Measurements from ENCODE around the gene DPM1.

Gene DPM1

DNA sequence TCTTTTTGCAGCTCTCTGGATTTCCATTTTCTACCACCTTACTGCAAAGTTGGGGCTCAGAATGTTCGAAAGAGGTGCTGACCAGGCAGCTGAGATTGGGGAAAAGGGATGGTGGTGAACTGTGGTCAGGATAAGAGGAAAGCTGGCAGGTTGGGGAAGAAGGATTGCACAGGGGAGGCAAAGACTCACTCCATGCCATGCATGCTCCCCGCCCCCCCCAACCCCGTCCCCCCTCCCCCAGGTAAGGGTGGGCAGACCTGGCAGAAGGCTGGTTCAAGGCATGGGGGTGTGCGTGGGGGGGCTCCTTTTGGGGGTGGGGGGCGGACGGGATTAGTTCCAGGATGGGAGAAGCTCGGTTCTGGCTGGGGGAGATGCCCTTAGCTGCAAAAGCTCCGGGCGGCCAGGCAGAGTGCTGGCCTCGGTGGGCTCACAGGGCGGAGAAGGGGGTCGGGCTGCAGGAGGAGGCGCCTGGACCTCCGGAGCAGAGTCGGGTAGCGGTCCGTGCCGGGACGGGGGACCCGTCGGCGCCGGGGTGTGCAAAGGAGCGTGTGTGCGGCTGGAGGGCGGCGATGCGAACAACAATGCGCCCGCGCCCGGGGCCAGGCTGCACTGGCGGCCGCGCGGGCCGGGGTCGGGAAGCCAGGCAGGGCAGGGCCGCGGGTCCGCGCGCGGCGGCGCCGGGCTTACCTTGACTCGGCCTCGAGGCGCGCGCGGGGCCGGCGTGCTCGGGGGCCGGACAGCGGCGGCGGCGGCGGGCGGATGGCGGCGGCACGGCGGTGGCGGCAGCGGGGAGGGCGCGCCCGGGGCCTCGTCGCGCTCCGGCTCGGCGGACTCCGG, 28.0 kb downstream of the DPM1 start:
- peak; percentile 45 for DNase-seq (ENCODE audit: low spot score)

DNA sequence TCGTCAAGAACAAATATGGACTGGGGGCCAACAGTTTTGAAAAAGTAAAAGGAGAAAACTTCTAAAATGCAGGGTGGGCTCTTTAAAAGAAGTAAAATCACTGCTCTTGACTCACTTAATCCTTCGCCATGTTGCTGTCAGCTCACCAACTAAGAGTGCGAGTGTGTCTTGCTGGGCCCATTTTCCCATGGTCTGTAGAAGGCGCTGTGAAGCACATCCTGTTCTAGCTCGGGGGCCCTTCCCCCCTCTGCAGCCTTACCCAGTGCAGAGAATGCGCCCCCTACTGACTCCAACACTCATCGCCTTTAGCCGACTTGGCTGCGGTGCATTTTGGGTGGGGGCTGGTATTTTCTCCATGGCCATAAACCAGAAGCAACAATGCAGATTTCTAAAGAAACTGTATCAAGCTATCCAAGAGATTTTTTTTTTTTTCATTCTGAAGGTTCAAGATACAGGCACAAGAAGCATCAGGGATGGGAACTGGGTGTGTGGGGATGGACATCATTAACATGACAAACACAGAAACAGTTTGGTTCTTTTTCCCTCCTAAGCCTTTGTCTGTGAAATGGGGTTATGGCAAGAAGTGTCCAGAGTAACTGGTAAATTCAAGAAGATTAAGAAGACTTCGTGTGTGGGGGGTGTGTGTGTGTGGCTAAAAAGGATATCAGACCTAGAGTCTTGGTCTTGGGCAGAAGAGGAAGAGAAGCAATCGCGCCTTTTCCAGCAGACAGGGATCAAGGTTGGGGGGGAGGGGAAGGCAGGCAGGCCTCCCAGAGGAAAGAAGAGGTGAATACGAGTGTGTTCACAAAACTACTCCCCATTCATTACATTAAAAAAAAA, 28.8 kb downstream of the DPM1 start:
- peak; percentile 88 for DNase-seq (ENCODE audit: low spot score)

DNA sequence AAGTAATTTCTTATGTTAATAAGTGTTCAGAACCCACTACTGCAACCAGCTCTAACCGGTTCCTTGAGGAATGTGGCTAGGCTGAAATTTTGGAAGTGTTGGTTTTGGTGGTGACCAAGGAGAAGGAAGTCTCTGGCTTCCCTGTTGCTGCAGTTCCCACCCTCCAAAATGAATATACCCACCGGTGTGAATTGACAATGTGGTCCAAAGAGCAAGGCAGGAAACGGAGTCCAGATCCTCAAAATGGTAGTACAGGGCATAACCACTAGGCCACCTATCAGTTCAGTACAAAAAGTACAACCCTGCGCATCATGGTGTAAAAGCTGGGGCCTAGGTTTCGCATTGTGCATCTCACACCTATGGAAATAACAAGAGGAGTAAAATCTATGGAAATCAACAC, 29.9 kb downstream of the DPM1 start:
- no peak for DNase-seq (ENCODE audit: low spot score)

DNA sequence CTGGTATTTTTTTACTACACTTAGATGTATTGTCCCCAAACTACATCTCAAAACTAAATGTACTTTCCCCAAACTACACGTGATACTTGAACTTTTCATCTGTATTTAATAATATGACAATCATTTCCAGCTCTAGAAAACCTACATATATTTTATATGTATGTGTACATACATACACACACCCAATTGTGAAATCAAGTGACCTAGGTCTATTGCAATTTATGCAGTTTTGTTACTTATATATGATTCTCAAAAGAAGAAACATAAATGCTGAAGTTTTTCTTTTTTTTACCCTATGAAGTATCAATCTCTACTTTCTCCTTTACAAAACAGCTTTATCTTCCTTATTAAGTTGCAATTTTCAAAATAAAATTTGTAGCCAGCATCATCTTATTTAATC, 31.8 kb downstream of the DPM1 start:
- no peak for DNase-seq (ENCODE audit: low spot score)

DNA sequence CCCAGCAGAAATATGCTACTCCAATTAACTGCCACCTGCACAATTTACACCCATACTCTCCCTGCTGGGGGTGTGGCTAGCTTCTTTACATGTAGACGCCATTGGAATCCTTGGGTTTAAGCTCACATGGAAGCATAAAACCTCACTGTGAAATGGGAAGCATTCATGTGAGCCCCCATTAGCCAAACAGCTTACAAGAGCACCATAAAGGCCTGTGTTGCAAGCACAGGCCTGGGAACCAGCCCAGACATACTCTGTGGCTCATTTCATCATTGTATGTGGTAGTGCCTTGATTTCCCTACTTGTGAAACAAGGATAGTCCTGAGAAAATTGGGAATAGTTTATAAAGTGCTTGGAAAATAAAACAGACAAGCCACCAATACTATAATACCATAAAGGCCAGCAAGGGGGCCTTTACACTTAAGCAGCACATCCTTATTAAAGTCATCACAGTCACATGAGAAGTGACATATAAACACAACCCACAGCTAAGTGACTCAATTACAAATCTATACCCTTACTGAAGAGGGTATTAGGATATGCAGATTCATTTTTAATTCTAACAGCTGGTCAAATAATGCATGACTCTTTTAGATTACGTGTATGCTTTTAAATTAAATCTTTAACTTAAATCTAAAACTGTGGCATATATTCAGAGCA, 33.9 kb downstream of the DPM1 start:
- DNase-seq (ENCODE audit: low spot score): no peak

DNA sequence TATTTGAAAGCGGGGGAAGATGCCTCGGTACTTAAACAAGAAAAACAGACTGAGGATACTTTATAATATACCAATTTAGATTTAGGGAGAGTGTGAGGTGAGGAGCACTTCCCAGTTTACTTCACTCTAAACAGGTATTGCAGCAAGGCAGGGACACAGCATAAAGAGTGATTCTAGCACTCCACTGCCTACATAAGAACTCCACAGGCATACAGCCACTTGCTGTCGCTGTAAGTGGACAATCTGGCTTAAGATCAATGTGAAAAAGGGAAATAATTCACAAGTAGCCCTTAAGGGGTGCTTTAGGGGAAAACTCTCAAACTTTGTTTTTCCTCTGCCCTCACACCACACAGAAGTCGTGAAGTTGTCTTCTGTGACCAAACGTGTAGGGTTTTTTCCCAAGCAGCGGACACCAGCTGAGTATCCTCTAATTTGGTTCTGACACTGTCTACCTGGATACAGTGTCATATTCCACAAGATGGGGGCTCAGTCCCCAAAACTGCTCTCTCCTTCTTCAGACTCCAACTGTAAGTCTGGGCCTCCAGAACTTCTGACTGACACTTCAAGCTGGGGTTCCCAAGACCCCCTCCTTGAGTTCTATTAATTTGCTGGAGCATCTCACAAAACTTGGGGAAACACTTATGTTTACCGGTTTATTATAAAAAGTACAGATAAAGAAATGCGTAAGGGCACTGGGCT, 36.4 kb downstream of the DPM1 start:
- no peak for DNase-seq (ENCODE audit: low spot score)

DNA sequence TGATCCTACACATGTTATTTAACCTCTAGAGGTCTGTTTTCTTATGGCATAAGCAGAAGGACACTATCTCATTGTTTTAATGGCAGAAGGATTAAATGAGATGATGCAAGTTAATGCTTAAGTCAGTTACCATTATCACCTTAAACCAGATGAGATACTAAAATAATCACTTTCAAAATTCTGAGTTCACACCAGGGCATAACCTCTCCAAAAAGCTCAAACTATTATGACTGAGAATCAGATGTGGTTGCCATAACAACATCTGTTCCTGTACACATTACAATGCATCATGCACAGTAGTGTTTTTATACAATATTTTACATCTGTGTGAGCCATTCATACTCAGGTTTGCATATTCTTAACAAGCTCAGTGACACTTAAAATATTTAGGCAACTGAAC, 37.3 kb downstream of the DPM1 start:
- peak; percentile 27 for DNase-seq (ENCODE audit: low spot score)

DNA sequence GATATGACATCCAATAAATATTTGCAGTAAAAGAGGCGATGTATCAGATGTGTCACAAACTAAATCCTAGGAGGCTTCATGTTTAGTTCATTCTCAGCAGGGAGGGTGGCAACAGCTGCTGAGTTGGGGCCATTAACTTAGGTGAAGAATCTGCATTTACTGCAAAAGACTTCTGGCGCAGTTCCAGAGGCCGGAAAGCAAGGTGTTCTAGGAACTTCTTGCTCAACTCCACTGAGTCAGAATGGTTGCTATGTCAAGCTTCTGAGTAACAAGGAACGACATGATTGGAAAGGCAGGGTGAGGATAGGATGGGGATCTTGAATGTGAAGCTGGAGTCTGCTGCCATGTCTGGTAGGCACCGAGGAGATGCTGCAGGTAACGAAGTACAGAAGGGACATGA, 38.8 kb downstream of the DPM1 start:
- DNase-seq (ENCODE audit: low spot score): peak; percentile 22

DNA sequence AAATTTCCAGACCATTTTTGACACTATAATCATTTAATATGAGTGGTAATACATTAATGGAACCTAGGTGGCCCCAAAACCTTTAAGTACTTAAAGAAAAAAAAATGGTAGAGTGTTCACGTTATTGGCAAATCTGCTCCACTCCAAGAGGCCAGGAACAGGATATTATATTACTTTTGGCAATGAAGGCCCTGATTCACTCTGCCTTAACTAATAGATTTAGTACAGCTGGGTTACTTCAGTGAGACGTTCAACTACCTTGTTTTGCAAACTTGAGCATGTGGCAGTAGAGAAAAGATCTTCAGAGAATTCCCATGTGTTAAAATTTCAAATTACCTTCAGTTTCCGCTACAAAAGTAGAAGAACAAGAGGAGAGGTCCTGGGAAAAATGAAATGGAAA, 39.9 kb downstream of the DPM1 start:
- no peak for DNase-seq (ENCODE audit: low spot score)

DNA sequence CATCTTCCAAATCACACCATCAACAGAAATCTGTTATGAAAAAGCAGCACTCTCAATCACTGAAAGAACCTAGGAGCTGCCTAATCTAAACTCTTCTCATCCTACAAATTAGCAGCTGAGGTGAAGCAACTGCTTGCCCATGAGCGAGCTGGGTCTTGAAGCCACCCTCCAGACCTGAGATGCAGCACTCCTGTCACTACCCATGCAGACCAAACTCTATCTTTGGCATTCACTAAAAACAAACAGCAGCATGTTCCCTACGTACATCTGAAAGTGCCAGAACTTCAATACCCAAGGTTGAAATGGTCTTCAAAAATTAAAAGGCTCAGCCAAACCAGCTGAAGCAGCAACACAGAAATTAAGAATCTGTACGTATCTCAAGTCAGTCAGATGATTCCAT, 41.4 kb downstream of the DPM1 start:
- no peak for DNase-seq (ENCODE audit: low spot score)

DNA sequence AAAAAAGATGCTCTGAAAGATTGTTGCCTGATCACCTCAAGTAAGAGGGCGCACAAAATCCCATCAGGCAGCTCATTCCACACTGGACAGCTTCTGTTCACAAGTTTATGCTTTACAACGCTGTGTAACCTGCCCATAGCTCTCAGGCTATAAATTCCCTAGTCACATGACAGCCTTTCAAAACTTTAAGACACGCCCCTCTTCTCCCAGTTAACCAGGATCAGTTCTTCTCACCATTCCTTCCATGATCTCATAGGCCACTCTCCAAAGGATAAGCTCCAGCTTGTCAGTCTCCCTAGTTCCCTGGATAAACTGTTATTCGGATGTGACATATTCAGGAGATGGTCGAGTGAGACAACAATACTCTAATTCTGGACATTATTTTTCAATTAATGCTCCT, 42.1 kb downstream of the DPM1 start:
- peak; percentile 14 for DNase-seq (ENCODE audit: low spot score)

DNA sequence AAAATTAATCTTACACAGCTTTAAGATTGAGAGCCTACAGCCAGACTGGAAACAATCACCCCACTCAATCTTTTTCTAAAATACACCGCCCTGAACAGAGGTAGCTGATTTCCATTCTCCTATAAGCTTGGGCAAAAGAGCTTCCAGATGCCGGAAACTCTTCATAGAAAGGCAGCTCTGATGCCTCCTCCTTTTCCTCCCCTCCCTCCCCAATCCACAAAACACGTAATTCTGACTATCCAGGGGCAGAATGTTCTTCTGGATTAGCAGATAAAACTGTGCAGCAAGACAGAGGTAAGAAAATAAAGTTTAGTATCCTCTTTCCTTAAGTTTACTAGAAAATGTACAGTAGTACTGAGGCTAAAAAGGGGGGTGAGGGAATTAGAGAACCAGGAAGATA, 42.9 kb downstream of the DPM1 start:
- peak; percentile 42 for DNase-seq (ENCODE audit: low spot score)

DNA sequence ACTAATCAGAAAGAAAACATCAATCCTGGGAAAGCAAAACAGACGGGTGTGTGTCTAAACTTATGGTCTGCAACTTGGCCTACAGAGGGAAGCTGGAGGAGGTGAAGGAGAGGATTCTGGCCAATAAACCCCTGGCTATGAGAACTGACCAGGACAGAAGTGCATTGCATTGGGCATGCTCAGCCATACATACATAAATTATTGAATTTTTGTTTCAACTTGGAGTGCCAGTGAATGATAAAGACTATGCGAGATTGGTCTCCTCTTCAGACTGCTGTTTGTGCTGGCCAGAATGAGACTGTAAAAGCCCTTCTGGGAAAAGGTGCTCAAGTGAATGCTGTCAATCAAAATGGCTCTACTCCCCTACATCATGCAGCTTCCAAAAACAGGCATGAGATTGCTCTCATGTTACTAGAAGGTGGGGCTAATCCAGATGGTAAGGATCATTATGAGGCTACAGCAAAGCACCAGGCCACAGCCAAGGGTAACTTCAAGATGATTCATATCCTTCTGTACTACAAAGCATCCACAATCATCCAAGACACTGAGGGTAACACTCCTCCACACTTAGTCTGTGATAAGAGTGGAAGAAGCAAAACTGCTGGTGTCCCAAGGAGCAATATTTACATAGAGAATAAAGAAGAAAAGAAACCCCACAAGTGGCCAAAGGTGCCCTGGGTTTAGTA, 44.5 kb downstream of the DPM1 start:
- peak; percentile 49 for DNase-seq (ENCODE audit: low spot score)

DNA sequence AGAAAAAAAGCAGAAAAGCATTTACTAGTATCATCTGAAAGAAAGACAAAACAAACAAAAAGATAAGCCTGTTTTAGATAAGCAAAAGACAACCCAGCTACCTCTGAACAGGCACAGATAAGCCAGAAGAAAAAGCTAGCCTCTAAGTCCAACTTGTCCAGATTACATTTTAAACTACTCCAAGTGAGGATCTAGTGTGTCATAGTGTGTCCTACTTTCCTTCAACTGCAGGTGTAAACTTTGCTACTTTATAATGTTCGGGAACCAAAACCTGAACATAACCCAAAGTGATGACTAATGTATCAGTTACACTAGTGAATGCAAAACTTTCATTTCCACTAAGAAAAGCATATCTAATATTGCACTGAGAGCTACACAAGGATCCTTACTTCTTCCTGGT, 46.6 kb downstream of the DPM1 start:
- no peak for DNase-seq (ENCODE audit: low spot score)

DNA sequence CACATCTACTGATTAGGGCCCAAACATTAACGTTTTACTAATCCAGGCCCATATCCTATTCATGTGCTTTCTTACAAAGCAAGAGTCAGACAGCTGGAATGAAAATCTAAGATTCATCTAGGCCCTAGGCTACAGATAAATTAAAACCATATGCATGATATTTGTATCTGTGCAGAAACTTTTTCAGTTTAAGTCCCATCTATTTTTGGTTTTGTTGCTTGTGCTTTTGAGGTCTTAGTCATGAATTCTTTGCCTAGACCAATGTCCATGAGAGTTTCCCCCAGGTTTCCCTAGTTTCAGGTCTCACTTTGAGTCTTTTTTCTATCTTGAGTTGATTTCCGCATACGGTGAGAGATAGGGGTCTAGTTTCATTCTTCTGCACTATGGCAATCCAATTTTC, 47.3 kb downstream of the DPM1 start:
- DNase-seq (ENCODE audit: low spot score): peak; percentile 75

DNA sequence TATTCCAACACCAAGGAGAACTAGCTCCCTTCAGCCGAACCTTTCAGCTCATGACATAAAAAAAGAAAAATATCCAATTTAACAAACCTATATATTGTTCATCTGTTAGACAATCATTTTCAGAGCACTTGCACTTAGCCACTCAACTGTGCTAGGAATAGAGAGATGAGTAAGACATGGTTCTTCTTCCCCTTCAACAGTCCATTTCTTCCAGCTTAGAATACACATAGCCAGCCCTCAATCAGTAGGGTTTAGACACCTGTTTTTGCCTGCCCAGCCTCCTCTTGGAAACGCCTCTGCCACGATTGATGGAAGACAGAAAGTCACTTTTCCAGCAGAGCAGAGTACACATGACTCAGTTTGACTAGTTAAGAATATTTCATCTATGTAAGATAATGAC, 48.9 kb downstream of the DPM1 start:
- no peak for DNase-seq (ENCODE audit: low spot score)

DNA sequence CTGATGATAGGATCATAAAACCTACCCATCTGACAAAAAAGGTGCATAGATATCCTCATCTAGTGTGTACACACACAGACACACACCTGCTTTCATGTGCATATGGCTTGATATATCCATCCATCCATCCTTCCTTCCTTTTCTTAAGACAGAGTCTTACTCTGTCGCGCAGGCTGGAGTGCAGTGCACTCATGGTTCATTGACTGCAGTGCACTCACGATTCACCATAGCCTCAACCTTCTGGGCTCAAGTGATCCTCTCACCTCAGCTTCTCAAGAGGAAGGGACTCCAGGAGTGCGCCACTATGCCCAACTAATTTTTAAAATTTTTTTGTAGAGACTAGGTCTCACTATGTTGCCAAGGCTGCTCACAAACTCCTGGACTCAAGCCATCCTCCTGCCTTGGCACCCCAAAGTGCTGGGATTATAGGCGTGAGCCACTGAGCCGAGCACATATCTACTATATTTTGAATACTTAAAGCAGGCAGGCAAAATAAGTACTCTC, 54.2 kb downstream of the DPM1 start:
- no peak for DNase-seq (ENCODE audit: low spot score)

DNA sequence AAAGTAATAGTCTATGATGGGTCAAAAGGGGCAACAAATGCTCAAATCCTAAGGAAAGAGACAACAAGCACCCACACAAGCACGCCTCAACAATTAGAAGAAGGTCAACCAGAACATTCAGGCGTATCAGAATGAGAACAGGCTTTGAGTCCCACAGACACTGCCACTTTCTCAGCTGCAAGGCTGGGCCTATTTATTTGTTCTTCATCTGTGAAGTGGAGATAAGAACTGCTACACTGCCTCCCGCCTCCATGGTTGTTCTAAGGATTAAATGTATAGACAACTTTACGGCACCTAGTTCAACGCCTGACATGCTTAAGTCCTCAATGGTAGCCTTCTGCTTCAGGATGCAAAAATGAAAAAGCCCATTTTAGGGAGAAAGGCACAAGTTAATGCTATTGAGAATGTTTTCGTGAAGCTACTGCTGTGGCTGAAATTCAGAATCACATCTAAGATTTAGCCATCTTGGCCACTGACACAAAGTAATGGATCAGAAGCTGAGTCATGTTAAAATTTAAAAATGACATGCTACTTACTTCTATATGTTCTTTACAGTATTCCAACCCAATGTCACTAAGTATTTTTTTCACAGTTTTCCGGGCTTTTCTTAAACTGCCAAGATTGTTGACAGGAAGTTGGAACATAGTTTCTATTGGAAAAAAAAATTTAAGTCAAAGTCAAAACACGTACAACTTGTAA, 54.8 kb downstream of the DPM1 start:
- DNase-seq (ENCODE audit: low spot score): no peak

DNA sequence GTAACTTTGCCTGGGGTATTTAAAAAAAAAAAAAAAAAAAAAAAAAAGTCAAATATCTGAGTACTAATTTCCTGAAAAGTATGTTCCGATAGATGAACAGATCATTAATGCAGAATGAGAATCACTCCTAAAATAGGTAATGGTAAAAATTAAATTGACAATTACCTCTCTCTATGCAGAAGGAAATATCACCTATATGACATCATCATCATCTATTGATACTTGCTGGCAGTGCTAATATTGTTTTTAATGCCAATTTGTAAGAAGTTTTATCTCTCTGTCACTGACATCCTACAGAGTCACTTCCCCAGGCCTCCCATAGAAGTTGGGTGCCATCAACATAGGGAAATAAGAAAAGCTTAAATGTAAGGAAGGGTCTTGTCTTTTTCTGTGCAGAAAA, 57.0 kb downstream of the DPM1 start:
- DNase-seq (ENCODE audit: low spot score): no peak

DNA sequence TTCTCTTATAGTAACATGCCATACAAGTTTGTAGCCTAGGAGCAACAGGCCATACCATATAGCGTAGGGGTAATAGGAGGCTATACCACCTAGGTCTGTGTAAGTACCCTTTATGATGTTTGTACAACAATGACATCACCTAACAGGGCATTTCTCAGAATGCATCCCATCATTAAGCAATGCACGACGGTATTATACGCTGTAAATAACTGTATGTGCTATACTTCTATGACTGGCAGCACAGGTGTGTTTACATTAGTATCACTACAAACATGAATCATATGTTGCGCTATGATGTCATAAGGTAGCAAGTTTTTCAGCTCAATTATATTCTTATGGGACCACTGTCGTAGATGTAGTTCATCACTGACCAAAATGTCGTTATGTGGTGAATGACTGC, 58.1 kb downstream of the DPM1 start:
- DNase-seq (ENCODE audit: low spot score): no peak

DNA sequence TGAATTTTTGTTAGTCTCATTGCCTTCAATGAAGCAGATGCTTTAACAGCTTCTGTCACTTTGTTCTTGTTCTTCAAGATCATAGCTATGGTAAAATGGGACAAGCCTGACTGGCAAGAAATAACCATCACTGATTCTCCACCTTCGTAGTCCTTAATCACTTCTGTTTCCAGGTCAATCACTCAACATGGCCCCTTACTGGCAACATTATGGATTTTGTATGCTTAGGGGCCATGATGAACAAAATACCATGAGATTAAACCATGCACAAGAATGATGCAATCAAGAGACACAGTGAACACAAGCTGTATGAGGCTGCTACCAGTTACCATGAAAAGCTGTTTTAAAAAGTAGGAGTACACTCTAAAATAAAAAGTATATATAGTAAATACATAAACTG, 59.9 kb downstream of the DPM1 start:
- DNase-seq (ENCODE audit: low spot score): no peak

Measured in AG20443 (cell line).